GM18507 (cell line): Measurements from ENCODE around the gene ZBTB25.
"Not testable (repeated sequence)": the region's sequence is repeated elsewhere in the genome, so short reads cannot be mapped to it uniquely, and the experiment has no call there.

Experiments used
- DNase-seq: peaks from one replicate; pipeline ENCODE4 v3.0.0; 2011; ENCODE audit warnings: low read depth; ENCODE audit not compliant: insufficient read length; ENCODE audit errors: extremely low spot score
- FAIRE-seq: peaks from 2 replicates; lab custom pipeline; 2011; peaks lifted over from hg19 to GRCh38; lab: Jason Lieb, UNC

ZBTB25 gene

DNA sequence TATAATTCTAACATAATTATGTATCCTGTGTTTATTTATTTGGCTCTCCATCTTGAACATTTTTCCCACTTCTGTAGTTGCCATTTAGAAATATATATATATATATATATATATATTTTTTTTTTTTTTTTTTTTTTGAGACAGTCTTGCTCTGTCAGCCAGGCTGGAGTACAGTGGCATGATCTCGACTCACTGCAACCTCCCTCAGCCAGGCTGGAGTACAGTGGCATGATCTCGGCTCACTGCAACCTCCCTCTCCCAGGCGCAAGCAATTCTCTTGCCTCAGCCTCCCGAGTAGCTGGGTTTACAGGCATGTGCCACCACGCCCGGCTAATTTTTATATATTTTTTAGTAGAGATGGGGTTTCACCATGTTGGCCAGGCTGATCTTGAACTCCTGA lies 14.0 kb upstream of the ZBTB25 start:
- not testable (repeated sequence) for FAIRE-seq, DNase-seq

DNA sequence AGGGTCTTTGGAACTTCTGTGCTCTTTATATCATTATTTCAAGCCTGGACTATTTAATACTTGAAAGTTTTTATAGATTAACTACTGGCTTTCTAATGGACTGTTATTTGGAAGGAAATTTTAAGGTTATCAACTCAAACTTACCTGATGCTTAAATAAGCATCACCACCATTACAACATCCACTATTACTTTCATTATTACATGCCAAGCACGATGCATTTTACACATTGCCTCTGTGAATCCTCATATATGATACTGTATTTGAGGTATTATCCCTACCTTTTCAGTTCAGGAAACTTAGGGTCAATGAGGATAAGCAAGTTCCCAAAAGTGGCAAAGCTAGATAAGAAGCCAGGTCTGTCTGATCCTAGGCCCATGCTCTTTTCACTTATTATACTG lies 13.3 kb upstream of the ZBTB25 start:
- no peak for DNase-seq
- FAIRE-seq: no peak

DNA sequence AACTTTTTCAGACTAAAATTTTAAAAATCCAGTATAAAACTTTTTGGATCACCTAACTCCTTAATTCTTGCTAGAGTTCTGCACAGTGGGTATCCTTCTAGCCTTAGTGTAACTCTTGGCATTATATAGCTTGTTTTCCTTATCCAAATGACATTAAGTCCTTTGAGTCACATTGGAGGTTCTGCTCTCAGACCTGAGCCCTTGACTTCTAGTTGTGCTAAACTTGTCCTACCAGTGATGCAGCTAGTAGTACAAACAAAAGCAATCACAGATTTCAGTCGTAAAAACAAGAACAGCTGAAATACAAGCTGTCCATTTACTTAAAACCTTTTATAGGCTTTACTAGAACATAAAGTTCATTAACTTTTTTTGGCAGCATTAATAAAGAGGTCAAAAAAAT lies 11.4 kb upstream of the ZBTB25 start:
- FAIRE-seq (no peak), DNase-seq (no peak)

DNA sequence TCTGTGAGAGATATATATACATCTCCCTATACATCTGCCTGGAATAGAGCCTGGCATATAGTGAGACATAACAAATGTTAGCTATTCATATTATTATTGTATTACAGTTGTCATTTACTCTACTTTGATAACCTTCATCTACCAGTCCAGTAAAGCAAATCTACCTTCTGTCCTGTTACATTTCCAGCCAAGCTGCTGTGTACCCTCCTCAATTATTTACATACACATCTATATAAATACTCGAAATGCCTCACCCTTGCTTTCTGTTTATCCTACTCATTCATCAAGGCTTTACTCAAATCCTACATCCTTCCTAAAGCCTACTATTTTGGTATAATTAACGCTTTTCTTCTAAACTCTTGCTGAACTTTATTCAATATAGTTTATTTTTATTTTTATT lies 9.6 kb upstream of the ZBTB25 start:
- FAIRE-seq: no peak
- no peak for DNase-seq

DNA sequence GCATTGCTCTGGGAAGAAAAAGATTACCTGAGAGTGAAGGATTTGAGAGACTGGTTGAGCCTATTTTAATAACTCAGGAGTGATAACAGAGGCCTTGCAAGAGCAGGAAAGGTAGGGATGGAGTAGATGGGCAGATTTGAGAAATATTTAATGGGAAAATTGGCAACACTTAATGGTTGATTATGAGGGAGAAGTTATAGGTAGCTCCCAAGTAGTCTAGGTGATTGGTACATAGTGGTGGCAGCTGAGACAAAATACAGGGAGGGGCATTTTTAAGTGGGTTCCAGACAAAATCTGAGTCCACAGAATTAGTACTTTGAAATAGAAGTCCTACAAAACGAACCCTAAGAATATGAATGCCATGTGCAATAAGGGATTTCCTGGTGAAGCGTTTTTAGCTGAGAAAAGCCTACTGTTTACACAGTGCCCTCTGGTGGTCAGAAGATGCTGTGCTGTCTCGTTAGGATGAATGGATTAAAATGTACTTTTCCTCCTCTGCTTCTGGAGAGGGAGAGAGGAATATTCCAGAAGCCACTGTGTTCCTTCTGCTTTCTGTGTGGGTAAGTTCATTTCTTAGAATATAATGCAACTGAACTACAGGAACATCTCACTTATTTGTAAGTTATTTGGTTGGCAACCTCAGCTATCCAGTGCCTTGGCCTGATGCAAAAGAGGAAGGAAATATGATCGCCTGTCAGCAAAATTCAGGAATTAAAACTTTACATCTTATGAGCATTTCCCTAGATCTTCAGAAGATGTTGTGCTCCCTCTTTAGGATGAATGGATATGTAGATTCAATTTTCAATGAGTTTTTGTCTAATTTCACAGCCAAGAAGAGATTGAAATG lies 7.4 kb upstream of the ZBTB25 start:
- peak; percentile 89 for FAIRE-seq
- no peak for DNase-seq

DNA sequence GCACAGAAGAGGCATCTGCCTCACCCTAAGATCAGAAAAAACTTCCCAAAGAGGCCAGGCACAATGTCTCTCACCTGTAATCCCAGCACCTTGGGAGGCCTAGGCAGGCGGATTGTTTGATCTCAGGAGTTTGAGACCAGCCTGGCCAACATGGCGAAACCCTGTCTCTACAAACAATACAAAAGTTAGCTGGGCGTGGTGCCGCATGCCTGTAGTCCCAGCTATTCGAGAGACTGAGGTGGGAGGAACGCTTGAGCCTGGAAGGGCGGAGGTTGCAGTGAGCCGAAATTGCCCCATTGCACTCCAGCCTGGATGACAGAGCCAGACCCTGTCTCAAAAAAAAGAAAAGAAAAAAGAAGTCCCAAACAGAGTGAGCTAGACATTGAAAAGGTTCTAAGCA lies 5.4 kb upstream of the ZBTB25 start:
- FAIRE-seq (no peak), DNase-seq (no peak)

DNA sequence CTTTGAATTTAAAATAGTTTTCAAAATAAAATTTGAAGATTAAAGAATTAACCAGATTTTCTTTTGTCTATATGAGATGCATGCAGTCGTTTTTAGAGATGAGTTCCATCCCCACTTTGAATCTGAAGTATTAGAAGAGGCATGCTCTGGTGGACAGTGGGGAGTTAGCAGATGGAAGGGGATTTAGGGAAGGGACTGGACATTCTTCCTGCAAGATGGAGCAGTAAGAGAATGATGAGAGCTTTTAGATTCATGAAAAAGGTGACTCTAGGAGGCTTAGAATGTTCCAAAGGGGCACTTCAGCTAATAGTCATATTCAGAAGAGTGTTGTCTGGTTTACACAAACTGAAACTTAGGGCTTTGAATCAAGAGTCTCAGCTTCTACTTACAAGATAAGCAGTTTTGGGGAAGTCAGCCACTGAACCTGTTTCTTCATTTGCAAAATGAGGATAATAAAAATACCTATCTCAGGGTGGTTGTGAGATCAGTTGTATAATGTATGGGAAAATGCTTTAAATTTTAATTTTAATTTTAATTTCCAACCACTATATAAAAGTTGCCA lies 4.7 kb upstream of the ZBTB25 start:
- FAIRE-seq: peak; percentile 86

DNA sequence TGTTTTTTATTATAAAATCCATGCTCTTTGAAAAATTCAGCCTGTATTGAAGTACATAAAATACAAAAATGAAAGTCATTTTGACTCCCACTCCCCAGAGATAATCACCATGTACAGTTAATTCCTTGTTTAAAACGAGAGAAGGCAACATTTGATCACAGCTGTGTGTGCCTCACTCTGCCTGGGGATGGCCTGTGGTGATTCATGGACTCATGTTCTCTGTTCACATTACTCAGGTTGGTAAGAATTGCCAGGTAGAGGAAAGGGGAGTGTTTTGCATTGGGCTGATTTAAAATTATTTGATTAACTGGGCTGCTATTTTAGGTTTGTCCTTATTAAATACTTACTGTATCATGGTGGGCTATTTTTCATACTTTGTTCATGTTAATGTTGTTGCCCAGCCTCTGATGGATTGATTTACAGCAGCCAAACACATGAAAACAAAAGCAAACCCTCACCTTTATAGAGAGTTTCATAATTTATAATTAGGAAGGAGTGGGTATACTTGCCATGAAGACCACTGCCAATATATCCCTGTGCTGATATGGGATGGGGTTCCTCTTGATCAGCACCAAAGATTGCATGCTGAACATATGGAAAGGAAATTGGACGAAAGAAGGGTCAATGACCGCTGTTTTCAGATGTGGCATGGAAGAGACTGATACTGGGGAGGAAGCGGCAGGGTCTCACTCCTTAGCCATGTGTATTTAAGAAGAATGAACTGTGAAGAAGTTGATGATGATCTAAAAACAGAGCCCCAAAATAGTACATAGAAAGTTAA lies 3.9 kb upstream of the ZBTB25 start:
- FAIRE-seq: no peak
- no peak for DNase-seq

More for the DNA sequence above, 4.7 kb upstream of the ZBTB25 start:
- no peak for DNase-seq

DNA sequence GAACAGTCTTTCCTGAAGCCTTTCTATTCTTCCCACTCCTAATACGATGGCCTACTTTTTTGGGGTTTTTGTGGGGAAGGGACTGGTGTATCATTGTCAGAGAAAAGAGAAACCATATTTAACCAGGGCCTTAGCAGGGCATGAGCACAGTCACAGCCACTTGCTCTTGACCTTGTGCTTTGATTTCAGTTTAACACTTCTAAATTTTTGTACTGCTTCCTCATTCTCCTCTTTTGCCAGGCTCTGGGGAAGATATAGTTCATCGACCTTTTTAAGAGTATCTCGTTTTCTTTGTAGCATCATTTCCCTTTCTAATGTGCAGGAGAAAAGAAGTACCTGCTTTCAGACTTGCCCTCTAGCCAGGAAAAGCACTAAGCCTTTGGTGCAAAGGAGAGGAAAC lies 3.1 kb upstream of the ZBTB25 start:
- DNase-seq: no peak
- FAIRE-seq: no peak

DNA sequence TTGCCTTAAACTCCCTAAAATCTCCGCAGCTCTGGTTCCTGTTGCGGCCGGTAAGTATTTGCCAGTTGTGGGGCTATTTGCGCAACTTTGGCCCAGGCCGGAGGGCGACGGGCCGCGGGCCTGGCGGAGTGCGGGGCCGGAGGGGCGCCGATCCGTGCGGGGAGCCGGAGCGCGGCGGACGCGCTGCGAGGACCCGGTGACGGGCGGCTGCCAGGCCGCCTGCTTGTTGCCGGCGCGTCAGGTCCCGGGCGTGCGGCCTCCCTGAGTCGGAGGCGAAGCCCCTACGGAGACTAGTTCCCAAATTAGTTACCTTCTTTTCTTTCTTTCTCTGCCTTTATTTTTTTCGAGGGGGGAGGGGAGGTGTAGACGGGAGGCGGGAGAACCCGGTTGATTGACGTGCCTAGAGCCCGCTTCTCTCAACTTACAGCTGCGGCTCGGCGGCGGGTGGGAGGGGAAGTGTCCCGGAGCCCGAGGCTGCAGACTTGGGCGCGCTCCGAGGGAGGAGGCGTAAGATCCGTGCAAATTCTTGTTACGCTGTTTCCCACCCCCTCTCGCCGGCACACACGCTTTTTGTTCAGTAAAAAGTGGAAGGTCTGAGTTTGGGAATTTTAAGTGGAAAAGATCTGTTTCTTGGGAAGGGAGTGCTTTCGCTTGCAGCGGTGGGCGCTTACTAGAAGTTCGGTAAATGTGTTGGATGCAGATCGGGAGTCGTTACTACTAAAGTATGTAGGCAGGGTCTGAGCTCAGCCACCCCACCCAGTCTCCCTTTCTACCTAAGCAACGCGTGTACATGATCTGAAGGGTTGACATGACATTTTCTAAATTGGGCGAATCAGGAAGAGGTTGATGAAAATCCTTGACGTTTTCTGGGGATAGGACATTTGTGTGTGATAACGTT lies 1.5 kb upstream of the ZBTB25 start:
- FAIRE-seq: peak; percentile 72
- peak; percentile 50 for DNase-seq

DNA sequence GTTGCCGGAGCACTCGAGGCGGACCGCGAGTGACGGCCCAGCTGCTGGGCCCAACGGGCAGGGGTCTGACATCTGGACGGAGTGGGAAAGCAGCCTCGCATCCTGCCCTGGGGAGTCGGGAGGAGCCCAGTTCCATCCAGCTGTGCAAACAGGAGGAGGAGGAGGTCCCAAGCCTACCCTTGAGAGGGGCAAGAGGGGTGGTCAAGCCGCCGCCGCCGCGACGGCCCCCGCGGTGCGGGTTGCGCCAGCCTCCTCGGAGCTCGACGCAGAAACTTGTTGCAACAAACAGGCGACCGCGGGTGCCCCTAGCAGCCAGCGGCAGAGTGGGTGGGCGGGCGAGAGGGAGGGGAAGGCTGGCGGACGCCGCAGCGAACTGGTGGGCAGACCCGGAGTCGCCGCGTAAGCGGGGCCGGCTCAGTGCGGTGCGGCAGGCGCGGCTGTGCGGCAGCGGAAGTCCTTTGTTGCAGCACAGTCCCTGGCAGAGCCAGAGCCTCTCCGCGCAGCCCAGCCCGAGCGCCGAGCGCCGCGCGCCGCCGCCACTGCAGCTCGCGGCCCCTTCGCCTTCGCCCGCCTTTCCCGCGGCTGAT lies 765 bp upstream of the ZBTB25 start, which contains the start of gene ZBTB1:
Gene ZBTB1, plus strand, starts transcription at position 461 of the 587 bp plus-strand sequence. CDS start 16,735 bp downstream, outside the sequence.
- DNase-seq (no peak), FAIRE-seq (peak; percentile 36)

DNA sequence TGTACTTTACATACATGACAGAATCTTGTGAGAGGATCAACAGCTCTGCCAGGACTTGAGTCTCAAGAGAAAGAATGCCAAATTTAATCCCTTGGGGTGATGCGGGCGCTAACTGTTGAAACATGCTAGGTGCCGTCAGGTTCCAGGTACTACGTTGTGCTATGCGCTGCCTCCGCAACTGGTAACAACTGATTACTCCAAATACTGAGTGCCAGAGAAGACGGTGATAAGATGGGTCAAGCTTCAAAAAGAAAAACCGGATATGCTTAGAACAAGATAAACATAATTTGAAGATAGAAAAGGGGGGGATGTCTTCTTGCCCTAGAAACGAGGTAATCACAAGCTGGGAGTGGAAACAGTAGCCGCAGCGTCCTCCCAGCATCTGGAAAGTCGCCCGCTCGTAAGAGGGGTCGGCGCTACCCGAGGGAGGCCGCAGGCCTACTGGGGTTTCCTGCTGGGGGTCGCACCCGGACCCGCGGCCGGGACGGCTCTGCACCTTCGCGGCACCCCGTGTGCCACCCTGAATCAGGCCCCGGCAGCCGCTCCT lies 678 bp downstream of the ZBTB25 start:
- DNase-seq (no peak), FAIRE-seq (no peak)

DNA sequence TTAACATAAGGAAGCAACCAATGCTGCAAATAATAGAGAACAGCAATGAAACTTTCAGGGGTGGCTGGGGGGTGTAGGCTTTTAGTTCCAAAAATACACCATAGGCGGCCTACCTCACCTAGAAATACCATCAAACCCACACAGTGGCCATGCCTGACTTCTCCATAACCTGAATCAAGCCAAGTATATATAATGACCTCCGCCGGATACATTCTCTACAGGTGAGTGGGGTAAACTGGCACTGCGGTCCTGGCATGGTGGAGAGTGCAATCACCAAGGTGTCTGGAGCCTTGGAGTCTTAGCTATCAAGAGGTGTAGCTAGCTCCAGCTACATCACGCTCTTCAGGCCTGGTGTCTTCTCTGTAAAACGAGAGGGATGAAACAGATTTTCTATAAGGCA lies 1.2 kb downstream of the ZBTB25 start:
- FAIRE-seq (no peak), DNase-seq (no peak)

DNA sequence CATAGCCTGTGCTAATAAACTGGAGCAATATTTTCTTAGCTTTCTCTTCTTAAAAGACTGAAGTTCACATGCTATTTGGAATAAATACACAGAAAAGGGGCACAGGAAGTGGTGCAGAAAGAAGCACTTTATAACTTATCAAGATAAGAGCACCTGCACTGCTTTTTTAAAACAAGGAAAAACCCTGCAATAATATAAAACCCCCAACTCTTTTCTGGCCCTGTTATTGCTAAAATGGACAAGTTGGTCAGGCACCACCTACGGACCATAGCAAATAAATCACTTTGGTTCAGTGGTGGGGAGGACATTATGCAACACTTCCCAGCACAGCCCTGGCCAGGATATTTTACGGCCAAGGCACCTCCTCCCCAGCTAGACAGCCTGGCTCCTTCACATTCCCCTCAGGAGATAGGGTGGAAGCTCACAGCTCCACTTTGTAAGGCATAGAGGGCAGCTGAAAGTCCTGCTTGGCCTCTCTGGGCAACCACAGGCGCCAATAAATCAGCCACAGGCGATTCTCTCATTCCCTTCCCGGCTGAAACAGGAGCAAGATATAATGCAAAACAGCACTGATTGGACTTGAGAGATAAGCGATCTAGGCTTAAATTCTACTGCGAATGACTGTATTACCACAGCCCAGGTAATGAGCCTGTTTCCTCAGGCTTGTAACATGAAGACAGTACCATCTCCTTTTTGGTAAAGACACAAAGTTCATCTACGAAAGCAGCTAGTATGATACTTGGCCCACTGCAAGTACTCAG lies 2.0 kb downstream of the ZBTB25 start:
- DNase-seq (no peak), FAIRE-seq (no peak)

DNA sequence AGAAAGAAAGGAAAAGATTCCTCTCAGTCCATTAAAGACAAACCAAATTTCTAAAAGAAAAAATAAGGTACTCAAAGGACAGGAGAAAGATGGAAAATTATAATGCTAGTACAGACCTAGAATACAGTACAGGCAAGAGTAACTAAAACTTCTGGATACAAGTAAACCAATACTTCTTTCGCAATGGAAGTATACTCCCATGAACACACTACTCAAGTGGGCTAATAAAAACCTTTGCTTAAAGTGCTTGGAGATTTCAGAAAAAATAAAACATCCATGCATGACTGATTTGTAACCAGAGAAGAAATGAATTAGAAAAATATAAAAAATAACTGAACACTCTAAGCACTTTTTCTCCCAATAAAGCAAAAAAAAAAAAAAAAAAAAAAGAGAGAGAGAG lies 3.5 kb downstream of the ZBTB25 start:
- no peak for FAIRE-seq
- DNase-seq: no peak

DNA sequence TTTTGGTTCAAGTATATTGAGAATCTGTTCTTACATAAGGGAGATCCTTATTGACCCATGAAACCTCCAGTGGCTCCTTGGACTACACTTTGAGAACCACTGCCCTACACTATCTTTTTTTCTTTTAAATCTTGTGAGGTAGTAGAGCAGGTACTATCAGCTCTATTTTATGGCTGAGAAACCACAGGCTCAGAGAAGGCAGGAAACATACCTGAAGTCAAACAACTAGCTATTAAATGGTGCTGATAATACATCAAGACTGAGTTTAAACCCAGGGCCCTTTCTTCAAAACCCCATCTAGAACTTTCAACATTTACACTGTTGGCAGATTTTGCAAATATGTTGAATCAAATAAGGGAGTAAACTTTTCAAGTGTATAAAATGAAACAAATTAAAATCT lies 6.9 kb downstream of the ZBTB25 start:
- no peak for FAIRE-seq
- no peak for DNase-seq

DNA sequence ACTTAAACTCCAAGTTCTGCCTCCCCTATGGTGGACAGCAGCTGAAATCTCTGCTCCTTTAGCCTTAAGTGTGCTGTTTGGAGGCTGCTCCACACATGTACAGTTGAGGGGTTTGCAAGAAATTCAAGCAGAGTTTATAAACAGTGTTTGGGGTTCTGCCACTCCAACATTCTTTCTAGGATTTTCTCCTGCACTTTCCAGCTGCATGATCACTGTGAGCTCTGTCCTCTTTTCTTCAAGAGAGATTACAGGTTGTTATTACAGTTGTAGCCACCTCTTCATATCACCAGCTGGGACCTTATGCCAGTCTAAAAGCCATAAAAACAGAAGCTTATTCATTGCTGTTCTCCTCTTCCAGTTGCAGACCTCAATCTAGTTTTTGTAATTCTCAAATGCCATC lies 8.4 kb downstream of the ZBTB25 start:
- no peak for DNase-seq
- no peak for FAIRE-seq

DNA sequence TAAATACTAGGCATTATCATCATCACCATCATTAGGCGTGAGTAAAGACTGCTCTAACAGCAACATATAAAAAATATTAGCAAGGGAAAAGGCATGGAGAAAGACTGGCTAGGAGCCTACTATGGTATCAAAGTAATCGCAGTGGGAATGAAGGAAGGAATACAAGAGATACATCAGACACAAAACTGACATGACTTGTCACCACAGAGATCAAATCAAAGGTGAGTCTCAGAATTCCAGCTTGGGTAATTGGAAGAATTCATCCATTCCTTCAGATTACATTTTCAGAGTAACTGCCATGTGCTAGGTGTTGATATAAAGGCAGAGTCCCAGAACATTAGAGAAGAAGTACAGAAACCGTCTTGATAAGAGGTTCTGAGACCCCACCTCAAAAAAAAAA lies 10.2 kb downstream of the ZBTB25 start:
- DNase-seq (no peak), FAIRE-seq (no peak)
